ENCODE measurements around the gene TMEM108.

The TMEM108 gene

GRCh38 chr3:133387341-133387740 is 349.1 kb downstream of the TMEM108 start:
- H3K27me3 ChIP-seq (ENCODE audit: low read depth, low read length): no peaks in the 10 kb centered on the region
- no peaks in the 10 kb centered on the region for H3K4me1 ChIP-seq (ENCODE audit: control insufficient read depth in 1 of 2, insufficient read depth in 2 of 2, low read length in 2 of 2)
- H3K9me3 ChIP-seq (ENCODE audit: control insufficient read depth in 1 of 2, low read length in 2 of 2): no peaks in the 10 kb centered on the region
- H3K27ac ChIP-seq (ENCODE audit: low read length): no peak overlapping the region
- H3K36me3 ChIP-seq (ENCODE audit: control insufficient read depth in 1 of 2, insufficient read depth in 2 of 2, low read length in 2 of 2): no peaks in the 10 kb centered on the region
- no peak overlapping the region for H3K4me3 ChIP-seq (ENCODE audit: low read depth in 1 of 2, low read length in 2 of 2)

- Histone ChIP-seq H3K9me3 (ENCODE audit: control insufficient read depth in 1 of 2, low read length in 2 of 2) (peaks cover 0 to under 1% of the 10 kb centered on the region in 2 donors), H3K36me3 (ENCODE audit: control insufficient read depth in 1 of 2, insufficient read depth in 2 of 2, low read length in 2 of 2) (no peaks in the 10 kb centered on the region)
Observed at GRCh38 chr3:133388696-133389395, 350.7 kb downstream of the TMEM108 start.

DNA sequence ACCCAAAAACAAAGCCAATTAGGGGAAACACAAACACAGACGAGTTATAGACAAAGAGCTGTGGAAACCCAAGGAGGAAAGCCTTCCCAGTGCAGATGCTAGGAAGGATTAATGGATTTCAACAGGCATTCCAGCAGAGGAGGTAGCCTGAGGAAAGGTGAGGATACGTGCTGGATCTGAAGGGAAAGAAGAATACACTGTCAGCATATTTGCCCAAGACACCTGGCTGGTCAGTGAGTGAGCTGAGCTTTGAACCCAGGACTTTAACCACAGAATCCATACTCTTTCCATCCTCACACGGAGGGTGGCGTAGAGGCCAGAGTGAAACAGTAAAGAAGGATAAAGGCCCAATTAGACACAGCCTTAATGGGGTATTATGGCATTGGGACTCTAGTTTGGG is 352.5 kb downstream of the TMEM108 start:
- no peak overlapping the region for H3K4me3 ChIP-seq (ENCODE audit: low read depth in 1 of 2, low read length in 2 of 2)
- peaks cover 0 to 3% of the 10 kb centered on the region in 2 donors for H3K9me3 ChIP-seq (ENCODE audit: control insufficient read depth in 1 of 2, low read length in 2 of 2)
- no peaks in the 10 kb centered on the region for H3K36me3 ChIP-seq (ENCODE audit: control insufficient read depth in 1 of 2, insufficient read depth in 2 of 2, low read length in 2 of 2)
- no peak overlapping the region for H3K27ac ChIP-seq (ENCODE audit: low read length)
- H3K4me1 ChIP-seq (ENCODE audit: control insufficient read depth in 1 of 2, insufficient read depth in 2 of 2, low read length in 2 of 2): peaks cover 0 to 8% of the 10 kb centered on the region in 2 donors
- H3K27me3 ChIP-seq (ENCODE audit: low read depth, low read length): no peaks in the 10 kb centered on the region

More at GRCh38 chr3:133388696-133389395, 350.7 kb downstream of the TMEM108 start:
- H3K27me3 ChIP-seq (ENCODE audit: low read depth, low read length): no peaks in the 10 kb centered on the region
- H3K4me1 ChIP-seq (ENCODE audit: control insufficient read depth in 1 of 2, insufficient read depth in 2 of 2, low read length in 2 of 2): peaks cover 0 to 8% of the 10 kb centered on the region in 2 donors
- H3K4me3 ChIP-seq (ENCODE audit: low read depth in 1 of 2, low read length in 2 of 2): no peak overlapping the region
- H3K27ac ChIP-seq (ENCODE audit: low read length): no peak overlapping the region

GRCh38 chr3:133393204-133393603 is 355.0 kb downstream of the TMEM108 start:
- H3K9me3 ChIP-seq (ENCODE audit: control insufficient read depth in 1 of 2, low read length in 2 of 2): peaks cover 0 to 3% of the 10 kb centered on the region in 2 donors
- no peak overlapping the region for H3K27ac ChIP-seq (ENCODE audit: low read length)
- H3K36me3 ChIP-seq (ENCODE audit: control insufficient read depth in 1 of 2, insufficient read depth in 2 of 2, low read length in 2 of 2): no peaks in the 10 kb centered on the region
- no peak overlapping the region for H3K4me3 ChIP-seq (ENCODE audit: low read depth in 1 of 2, low read length in 2 of 2)
- no peaks in the 10 kb centered on the region for H3K27me3 ChIP-seq (ENCODE audit: low read depth, low read length)
- H3K4me1 ChIP-seq (ENCODE audit: control insufficient read depth in 1 of 2, insufficient read depth in 2 of 2, low read length in 2 of 2): peaks cover 0 to 8% of the 10 kb centered on the region in 2 donors

GRCh38 chr3:133393691-133394474 is 355.7 kb downstream of the TMEM108 start:
- Histone ChIP-seq H3K9me3 (ENCODE audit: control insufficient read depth in 1 of 2, low read length in 2 of 2) (peaks cover 0 to 3% of the 10 kb centered on the region in 2 donors), H3K4me3 (ENCODE audit: low read depth in 1 of 2, low read length in 2 of 2) (no peak overlapping the region), H3K27ac (ENCODE audit: low read length) (no peak overlapping the region), H3K4me1 (ENCODE audit: control insufficient read depth in 1 of 2, insufficient read depth in 2 of 2, low read length in 2 of 2) (peaks cover 0 to 8% of the 10 kb centered on the region in 2 donors), H3K36me3 (ENCODE audit: control insufficient read depth in 1 of 2, insufficient read depth in 2 of 2, low read length in 2 of 2) (no peaks in the 10 kb centered on the region), H3K27me3 (ENCODE audit: low read depth, low read length) (no peaks in the 10 kb centered on the region)

DNA sequence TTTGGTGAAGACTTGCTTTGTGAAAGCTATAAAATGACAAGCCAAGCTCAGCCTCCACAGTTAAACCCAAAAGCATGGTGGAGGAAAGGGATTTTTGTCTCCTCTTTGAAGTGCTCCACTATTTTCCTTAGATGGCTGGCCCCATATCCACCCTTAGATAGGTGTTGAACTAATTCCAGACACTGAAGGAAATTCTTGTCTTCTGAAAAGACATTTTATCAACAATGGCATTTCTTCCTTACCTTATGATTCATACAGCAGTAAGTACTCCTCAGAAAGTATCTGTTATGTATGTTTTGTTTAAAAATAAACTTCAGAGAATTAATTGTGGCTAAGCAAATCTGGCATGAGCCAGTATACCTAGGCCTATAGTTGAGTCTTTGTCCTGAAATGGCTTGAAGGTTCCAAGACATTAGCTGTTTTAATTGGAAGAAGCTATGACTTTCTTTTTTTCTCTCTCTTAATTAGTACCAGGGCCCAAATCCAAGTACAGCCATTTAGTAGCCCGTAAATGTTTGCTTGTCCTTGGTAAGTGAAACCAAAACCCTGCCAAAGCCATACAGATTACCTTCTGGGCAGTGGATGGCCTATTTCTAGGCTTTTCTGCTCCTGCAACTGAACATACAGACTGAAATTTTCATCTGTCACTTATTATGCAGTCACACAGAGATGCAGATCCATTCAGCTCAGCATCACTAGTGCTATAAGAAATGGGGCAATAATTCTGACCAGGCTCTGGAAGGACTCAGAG is 356.5 kb downstream of the TMEM108 start:
- peaks cover 0 to 8% of the 10 kb centered on the region in 2 donors for H3K4me1 ChIP-seq (ENCODE audit: control insufficient read depth in 1 of 2, insufficient read depth in 2 of 2, low read length in 2 of 2)
- H3K9me3 ChIP-seq (ENCODE audit: control insufficient read depth in 1 of 2, low read length in 2 of 2): peaks cover 0 to 3% of the 10 kb centered on the region in 2 donors
- no peaks in the 10 kb centered on the region for H3K27me3 ChIP-seq (ENCODE audit: low read depth, low read length)
- no peaks in the 10 kb centered on the region for H3K36me3 ChIP-seq (ENCODE audit: control insufficient read depth in 1 of 2, insufficient read depth in 2 of 2, low read length in 2 of 2)
- no peak overlapping the region for H3K27ac ChIP-seq (ENCODE audit: low read length)
- H3K4me3 ChIP-seq (ENCODE audit: low read depth in 1 of 2, low read length in 2 of 2): no peak overlapping the region

GRCh38 chr3:133396906-133397305 is 358.7 kb downstream of the TMEM108 start:
- Histone ChIP-seq H3K27ac (ENCODE audit: low read length) (no peak overlapping the region), H3K4me3 (ENCODE audit: low read depth in 1 of 2, low read length in 2 of 2) (no peak overlapping the region), H3K4me1 (ENCODE audit: control insufficient read depth in 1 of 2, insufficient read depth in 2 of 2, low read length in 2 of 2) (peaks cover 0 to 13% of the 10 kb centered on the region in 2 donors)

DNA sequence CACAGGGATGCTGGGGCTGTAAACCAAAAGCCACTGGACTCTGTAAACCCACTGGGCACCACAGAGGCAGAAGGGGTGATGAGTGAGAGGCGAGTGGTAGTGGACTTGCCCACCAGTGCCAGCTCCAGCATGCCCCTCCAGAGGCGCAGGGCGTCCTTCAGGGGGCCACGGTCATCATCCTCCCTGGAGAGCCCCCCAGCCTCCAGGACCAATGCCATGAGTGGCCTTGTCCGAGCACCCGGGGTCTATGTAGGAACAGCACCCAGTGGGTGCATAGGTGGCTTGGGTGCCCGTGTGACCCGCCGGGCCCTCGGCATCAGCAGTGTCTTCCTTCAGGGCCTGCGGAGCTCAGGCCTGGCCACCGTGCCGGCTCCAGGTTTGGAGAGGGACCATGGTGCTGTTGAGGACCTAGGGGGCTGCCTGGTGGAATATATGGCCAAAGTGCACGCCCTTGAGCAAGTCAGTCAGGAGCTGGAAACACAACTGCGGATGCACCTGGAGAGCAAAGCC is 361.9 kb downstream of the TMEM108 start, which contains the start of gene BFSP2:
TSS of gene BFSP2 (plus strand) at position 51 of the 510 bp plus-strand sequence. CDS start at position 79, 28 bp downstream.
- Histone ChIP-seq H3K27me3 (ENCODE audit: low read depth, low read length) (no peaks in the 10 kb centered on the region), H3K4me1 (ENCODE audit: control insufficient read depth in 1 of 2, insufficient read depth in 2 of 2, low read length in 2 of 2) (peaks cover 0 to 5% of the 10 kb centered on the region in 2 donors), H3K36me3 (ENCODE audit: control insufficient read depth in 1 of 2, insufficient read depth in 2 of 2, low read length in 2 of 2) (no peaks in the 10 kb centered on the region), H3K27ac (ENCODE audit: low read length) (no peak within 1 kb of the TSS), H3K4me3 (ENCODE audit: low read depth in 1 of 2, low read length in 2 of 2) (no peak within 1 kb of the TSS), H3K9me3 (ENCODE audit: control insufficient read depth in 1 of 2, low read length in 2 of 2) (no peaks in the 10 kb centered on the region)

More at GRCh38 chr3:133396906-133397305, 358.7 kb downstream of the TMEM108 start:
- H3K27me3 ChIP-seq (ENCODE audit: low read depth, low read length): no peaks in the 10 kb centered on the region
- no peaks in the 10 kb centered on the region for H3K36me3 ChIP-seq (ENCODE audit: control insufficient read depth in 1 of 2, insufficient read depth in 2 of 2, low read length in 2 of 2)
- peaks cover 0 to 3% of the 10 kb centered on the region in 2 donors for H3K9me3 ChIP-seq (ENCODE audit: control insufficient read depth in 1 of 2, low read length in 2 of 2)

DNA sequence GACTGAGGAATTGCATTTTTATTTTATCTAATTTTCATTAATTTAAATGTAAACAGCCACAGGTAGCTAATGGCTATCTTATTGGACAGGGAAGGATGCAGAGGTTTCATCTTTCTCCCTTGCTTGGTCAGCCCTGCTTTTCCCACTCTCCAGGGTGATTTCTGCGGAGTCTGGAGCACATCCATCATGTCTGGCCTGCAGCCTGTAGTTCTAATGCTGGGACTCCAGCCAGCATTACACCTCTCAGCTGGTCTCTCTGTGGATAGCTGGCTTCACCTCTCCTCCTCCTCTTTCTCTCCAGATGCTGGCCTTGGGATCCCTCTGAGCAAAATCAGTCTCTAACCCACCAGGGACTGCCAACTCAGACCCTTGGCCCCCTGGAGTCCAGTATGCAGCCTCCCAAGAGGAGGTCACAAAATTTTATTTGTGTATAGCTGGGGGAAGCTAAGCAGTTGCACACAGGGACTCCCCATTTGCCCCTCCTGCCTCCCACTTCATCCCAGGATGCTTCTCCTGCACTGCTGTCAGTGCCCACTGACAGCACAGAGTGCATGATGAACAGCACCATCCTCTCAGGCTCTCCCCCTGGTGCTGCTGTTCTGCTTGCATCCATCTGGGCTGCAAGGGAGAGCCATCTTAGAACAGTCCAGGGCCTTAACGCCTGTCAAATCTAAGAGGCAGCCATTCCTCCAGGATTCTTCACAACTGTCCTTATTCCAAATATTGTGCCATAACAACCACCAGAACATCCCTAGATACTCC is 363.4 kb downstream of the TMEM108 start:
- Histone ChIP-seq H3K9me3 (ENCODE audit: control insufficient read depth in 1 of 2, low read length in 2 of 2) (no peaks in the 10 kb centered on the region), H3K4me1 (ENCODE audit: control insufficient read depth in 1 of 2, insufficient read depth in 2 of 2, low read length in 2 of 2) (peaks cover 0 to 5% of the 10 kb centered on the region in 2 donors), H3K27ac (ENCODE audit: low read length) (no peak overlapping the region), H3K4me3 (ENCODE audit: low read depth in 1 of 2, low read length in 2 of 2) (no peak overlapping the region), H3K36me3 (ENCODE audit: control insufficient read depth in 1 of 2, insufficient read depth in 2 of 2, low read length in 2 of 2) (no peaks in the 10 kb centered on the region), H3K27me3 (ENCODE audit: low read depth, low read length) (no peaks in the 10 kb centered on the region)

DNA sequence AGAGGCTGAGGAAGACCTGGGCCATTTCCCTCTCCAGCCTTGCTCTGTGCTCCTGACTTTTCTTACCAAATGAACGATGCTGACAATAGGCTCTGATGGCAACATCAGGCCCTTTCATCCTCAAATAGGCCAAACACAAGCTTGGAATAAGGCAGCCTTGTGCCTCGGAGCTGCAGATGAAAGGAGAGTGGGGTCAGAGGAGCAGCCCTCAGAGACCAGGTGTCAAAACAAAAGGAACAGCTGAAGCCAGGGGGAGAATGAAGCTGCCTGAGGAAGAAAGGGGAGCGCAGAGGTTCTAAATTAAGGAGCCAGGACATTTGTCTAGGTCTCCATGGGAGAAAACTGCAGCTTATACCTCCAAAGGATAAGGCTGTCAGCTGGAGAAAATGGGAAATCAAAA is 366.7 kb downstream of the TMEM108 start:
- Histone ChIP-seq H3K27ac (ENCODE audit: low read length) (no peak overlapping the region), H3K36me3 (ENCODE audit: control insufficient read depth in 1 of 2, insufficient read depth in 2 of 2, low read length in 2 of 2) (no peaks in the 10 kb centered on the region)

More for the DNA sequence above, 366.7 kb downstream of the TMEM108 start:
- H3K4me1 ChIP-seq (ENCODE audit: control insufficient read depth in 1 of 2, insufficient read depth in 2 of 2, low read length in 2 of 2): peaks cover 0 to 5% of the 10 kb centered on the region in 2 donors
- H3K4me3 ChIP-seq (ENCODE audit: low read depth in 1 of 2, low read length in 2 of 2): no peak overlapping the region
- no peaks in the 10 kb centered on the region for H3K9me3 ChIP-seq (ENCODE audit: control insufficient read depth in 1 of 2, low read length in 2 of 2)
- no peaks in the 10 kb centered on the region for H3K27me3 ChIP-seq (ENCODE audit: low read depth, low read length)

All from muscle layer of duodenum (tissue), 2 donors.